Measurements from ENCODE around the gene PLCL2. TPM values are rescaled to one million over a fixed set of nuclear protein-coding genes. Genes with fewer than 3 reads are reported as not detected.
"Not testable (repeated sequence)": the region's sequence is repeated elsewhere in the genome, so short reads cannot be mapped to it uniquely, and the experiment has no call there.

PLCL2 gene
- total RNA-seq, 1 experiment from 2014 or later: 3.0 TPM

DNA sequence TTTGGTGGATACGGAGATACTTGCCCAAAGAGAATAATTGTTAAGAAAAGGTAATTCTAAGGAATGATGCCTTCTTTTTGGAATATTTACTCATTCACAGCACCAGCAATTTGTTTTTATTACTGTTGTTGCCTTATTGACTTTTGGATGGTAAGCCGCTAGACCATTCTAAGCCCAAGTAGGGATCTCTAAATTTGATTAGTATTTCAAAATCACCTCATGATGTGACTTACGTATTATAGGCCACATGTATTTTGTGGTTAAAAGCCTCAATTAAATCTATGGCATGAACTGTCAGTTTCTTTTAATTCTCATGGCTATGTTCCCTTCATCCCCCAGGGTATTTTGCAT, 94.1 kb downstream of the PLCL2 start:
- BruUV-seq (replicated peaks): no TSS peak

GRCh38 chr3:16979769-16980515, 95.2 kb downstream of the PLCL2 start:
- H3K27me3 ChIP-seq (ENCODE audit: control insufficient read depth, insufficient read depth, low read length); BruUV-seq (replicated peaks); H3K27ac ChIP-seq (ENCODE audit: low read length); ATAC-seq; intact Hi-C loops (cut with micrococcal nuclease; ENCODE audit: unreplicated experiment); H3K4me3 ChIP-seq (ENCODE audit: low read depth in 2 of 2, low read length in 2 of 2); in situ Hi-C loops (cut with HindIII; ENCODE audit: low pct_unique_long_range_greater_than_20kb, low sequenced_read_pairs); H3K36me3 ChIP-seq (ENCODE audit: control insufficient read depth, insufficient read depth, low read length); H3K4me1 ChIP-seq (ENCODE audit: control insufficient read depth, insufficient read depth, low read length); CTCF ChIA-PET; POLR2A ChIA-PET; DNase-seq (ENCODE audit: low read depth, low spot score); H3K9me3 ChIP-seq (ENCODE audit: control insufficient read depth, insufficient read depth, low read depth, low read length): not testable (repeated sequence)

More for the DNA sequence above, 94.1 kb downstream of the PLCL2 start:
- Histone ChIP-seq H3K27ac (ENCODE audit: low read length) (no peak overlapping the region), H3K4me3 (ENCODE audit: low read depth in 2 of 2, low read length in 2 of 2) (no peak overlapping the region), H3K27me3 (ENCODE audit: control insufficient read depth, insufficient read depth, low read length) (no peaks in the 10 kb centered on the region), H3K36me3 (ENCODE audit: control insufficient read depth, insufficient read depth, low read length) (no peaks in the 10 kb centered on the region), H3K9me3 (ENCODE audit: control insufficient read depth, insufficient read depth, low read depth, low read length) (no peaks in the 10 kb centered on the region), H3K4me1 (ENCODE audit: control insufficient read depth, insufficient read depth, low read length) (no peaks in the 10 kb centered on the region)
- in situ Hi-C loops (cut with HindIII; ENCODE audit: low pct_unique_long_range_greater_than_20kb, low sequenced_read_pairs): no loop called here
- DNase-seq (ENCODE audit: low read depth, low spot score) (no peak), ATAC-seq (no peak)
- intact Hi-C loops (cut with micrococcal nuclease; ENCODE audit: unreplicated experiment): no loop called here
- no peak for TF ChIP-seq POLR2AphosphoS5 (IDR thresholded peaks at IDR 0.05; ENCODE audit: low read depth, low read length)
- TF ChIP-seq, protein P1, sequence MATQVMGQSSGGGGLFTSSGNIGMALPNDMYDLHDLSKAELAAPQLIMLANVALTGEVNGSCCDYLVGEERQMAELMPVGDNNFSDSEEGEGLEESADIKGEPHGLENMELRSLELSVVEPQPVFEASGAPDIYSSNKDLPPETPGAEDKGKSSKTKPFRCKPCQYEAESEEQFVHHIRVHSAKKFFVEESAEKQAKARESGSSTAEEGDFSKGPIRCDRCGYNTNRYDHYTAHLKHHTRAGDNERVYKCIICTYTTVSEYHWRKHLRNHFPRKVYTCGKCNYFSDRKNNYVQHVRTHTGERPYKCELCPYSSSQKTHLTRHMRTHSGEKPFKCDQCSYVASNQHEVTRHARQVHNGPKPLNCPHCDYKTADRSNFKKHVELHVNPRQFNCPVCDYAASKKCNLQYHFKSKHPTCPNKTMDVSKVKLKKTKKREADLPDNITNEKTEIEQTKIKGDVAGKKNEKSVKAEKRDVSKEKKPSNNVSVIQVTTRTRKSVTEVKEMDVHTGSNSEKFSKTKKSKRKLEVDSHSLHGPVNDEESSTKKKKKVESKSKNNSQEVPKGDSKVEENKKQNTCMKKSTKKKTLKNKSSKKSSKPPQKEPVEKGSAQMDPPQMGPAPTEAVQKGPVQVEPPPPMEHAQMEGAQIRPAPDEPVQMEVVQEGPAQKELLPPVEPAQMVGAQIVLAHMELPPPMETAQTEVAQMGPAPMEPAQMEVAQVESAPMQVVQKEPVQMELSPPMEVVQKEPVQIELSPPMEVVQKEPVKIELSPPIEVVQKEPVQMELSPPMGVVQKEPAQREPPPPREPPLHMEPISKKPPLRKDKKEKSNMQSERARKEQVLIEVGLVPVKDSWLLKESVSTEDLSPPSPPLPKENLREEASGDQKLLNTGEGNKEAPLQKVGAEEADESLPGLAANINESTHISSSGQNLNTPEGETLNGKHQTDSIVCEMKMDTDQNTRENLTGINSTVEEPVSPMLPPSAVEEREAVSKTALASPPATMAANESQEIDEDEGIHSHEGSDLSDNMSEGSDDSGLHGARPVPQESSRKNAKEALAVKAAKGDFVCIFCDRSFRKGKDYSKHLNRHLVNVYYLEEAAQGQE (IDR thresholded peaks at IDR 0.05; ENCODE audit: insufficient read depth in 1 of 2, low read depth in 2 of 2, low read length in 1 of 2): no peak
- ChIA-PET POLR2A (no interaction called here), CTCF (no interaction called here)

DNA sequence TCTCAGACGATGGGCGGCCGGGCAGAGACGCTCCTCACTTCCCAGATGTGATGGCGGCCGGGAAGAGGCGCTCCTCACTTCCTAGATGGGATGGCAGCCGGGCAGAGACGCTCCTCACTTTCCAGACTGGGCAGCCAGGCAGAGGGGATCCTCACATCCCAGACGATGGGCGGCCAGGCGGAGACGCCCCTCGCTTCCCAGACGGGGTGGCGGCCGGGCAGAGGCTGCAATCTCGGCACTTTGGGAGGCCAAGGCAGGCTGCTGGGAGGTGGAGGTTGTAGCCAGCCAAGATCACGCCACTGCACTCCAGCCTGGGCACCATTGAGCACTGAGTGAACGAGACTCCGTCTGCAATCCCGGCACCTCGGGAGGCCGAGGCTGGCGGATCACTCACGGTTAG, 95.8 kb downstream of the PLCL2 start:
- H3K4me3 ChIP-seq (ENCODE audit: low read depth in 2 of 2, low read length in 2 of 2); H3K9me3 ChIP-seq (ENCODE audit: control insufficient read depth, insufficient read depth, low read depth, low read length); intact Hi-C loops (cut with micrococcal nuclease; ENCODE audit: unreplicated experiment); BruUV-seq (replicated peaks); DNase-seq (ENCODE audit: low read depth, low spot score); H3K4me1 ChIP-seq (ENCODE audit: control insufficient read depth, insufficient read depth, low read length); H3K36me3 ChIP-seq (ENCODE audit: control insufficient read depth, insufficient read depth, low read length); H3K27me3 ChIP-seq (ENCODE audit: control insufficient read depth, insufficient read depth, low read length); POLR2A ChIA-PET; H3K27ac ChIP-seq (ENCODE audit: low read length); CTCF ChIA-PET; in situ Hi-C loops (cut with HindIII; ENCODE audit: low pct_unique_long_range_greater_than_20kb, low sequenced_read_pairs); ATAC-seq: not testable (repeated sequence)

DNA sequence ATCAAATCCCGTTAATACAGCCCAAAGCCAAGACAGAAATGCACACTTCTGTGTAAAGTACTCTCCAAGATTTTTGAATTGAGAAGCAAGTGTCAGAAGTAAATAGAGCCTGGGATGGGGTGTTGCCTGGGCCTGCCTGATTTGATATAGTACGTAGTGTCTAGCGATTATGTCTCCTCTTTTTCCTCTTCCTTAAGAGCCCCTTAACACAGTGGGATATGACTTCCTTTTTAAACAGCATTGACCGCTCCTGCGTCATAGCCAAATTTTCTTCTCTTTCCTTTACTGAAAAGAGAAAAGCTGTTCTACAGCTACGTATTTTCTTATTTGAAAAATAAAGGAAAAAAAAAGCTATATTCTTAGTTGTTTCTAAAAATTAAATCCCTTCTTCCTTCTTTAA, 97.7 kb downstream of the PLCL2 start:
- in situ Hi-C loops (cut with HindIII; ENCODE audit: low pct_unique_long_range_greater_than_20kb, low sequenced_read_pairs) (no loop called here), intact Hi-C loops (cut with micrococcal nuclease; ENCODE audit: unreplicated experiment) (no loop called here)
- ChIA-PET POLR2A (no interaction called here), CTCF (no interaction called here)
- Histone ChIP-seq H3K4me1 (ENCODE audit: control insufficient read depth, insufficient read depth, low read length) (no peaks in the 10 kb centered on the region), H3K27me3 (ENCODE audit: control insufficient read depth, insufficient read depth, low read length) (no peaks in the 10 kb centered on the region), H3K27ac (ENCODE audit: low read length) (no peak overlapping the region), H3K36me3 (ENCODE audit: control insufficient read depth, insufficient read depth, low read length) (no peaks in the 10 kb centered on the region), H3K9me3 (ENCODE audit: control insufficient read depth, insufficient read depth, low read depth, low read length) (no peaks in the 10 kb centered on the region), H3K4me3 (ENCODE audit: low read depth in 2 of 2, low read length in 2 of 2) (no peak overlapping the region)
- no TSS peak for BruUV-seq (replicated peaks)
- no peak for ATAC-seq
- TF ChIP-seq POLR2AphosphoS5 (IDR thresholded peaks at IDR 0.05; ENCODE audit: low read depth, low read length) (no peak), SIN3A (IDR thresholded peaks at IDR 0.05; ENCODE audit: borderline replicate concordance, insufficient read depth, low read depth, low read length) (no peak), TCF7L2 (IDR thresholded peaks at IDR 0.05; ENCODE audit: low read depth, low read length) (no peak)
- TF ChIP-seq, protein P2, sequence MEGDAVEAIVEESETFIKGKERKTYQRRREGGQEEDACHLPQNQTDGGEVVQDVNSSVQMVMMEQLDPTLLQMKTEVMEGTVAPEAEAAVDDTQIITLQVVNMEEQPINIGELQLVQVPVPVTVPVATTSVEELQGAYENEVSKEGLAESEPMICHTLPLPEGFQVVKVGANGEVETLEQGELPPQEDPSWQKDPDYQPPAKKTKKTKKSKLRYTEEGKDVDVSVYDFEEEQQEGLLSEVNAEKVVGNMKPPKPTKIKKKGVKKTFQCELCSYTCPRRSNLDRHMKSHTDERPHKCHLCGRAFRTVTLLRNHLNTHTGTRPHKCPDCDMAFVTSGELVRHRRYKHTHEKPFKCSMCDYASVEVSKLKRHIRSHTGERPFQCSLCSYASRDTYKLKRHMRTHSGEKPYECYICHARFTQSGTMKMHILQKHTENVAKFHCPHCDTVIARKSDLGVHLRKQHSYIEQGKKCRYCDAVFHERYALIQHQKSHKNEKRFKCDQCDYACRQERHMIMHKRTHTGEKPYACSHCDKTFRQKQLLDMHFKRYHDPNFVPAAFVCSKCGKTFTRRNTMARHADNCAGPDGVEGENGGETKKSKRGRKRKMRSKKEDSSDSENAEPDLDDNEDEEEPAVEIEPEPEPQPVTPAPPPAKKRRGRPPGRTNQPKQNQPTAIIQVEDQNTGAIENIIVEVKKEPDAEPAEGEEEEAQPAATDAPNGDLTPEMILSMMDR (IDR thresholded peaks at IDR 0.05): no peak
- TF ChIP-seq, protein P1 (IDR thresholded peaks at IDR 0.05; ENCODE audit: insufficient read depth in 1 of 2, low read depth in 2 of 2, low read length in 1 of 2): no peak
- no peak for DNase-seq (ENCODE audit: low read depth, low spot score)

Data from Panc1 (cell line).